Astrocyte of the cerebellum (primary cell): ENCODE results near the gene PTPN21.

ENCODE experiments used
- DNase-seq: peaks from one replicate; pipeline ENCODE4 v3.0.0-alpha.2; 2011; ENCODE audit warnings: low read depth
- H3K4me3 ChIP-seq: 2 replicates; pipeline ENCODE4 v1.5.1; 2011; ENCODE audit warnings: mild to moderate bottlenecking, low read depth, low read length, moderate library complexity
- in situ Hi-C: cut with HindIII; loops from 2 replicates; pipeline ENCODE4 v1.10.0; 2017; ENCODE audit warnings: low sequenced_read_pairs
- TF ChIP-seq, protein P1 (sequence below): IDR thresholded peaks from 2 replicates; pipeline ENCODE4 v1.5.1; 2012; ENCODE audit warnings: low read length, low read depth, moderate library complexity, mild to moderate bottlenecking; ENCODE audit errors: missing control alignments

Gene PTPN21

GRCh38 chr14:88572117-88572516 is 17.3 kb upstream of the PTPN21 start:
- no peak for DNase-seq
- H3K4me3 ChIP-seq: no peak overlapping the region
- TF ChIP-seq, protein P1, sequence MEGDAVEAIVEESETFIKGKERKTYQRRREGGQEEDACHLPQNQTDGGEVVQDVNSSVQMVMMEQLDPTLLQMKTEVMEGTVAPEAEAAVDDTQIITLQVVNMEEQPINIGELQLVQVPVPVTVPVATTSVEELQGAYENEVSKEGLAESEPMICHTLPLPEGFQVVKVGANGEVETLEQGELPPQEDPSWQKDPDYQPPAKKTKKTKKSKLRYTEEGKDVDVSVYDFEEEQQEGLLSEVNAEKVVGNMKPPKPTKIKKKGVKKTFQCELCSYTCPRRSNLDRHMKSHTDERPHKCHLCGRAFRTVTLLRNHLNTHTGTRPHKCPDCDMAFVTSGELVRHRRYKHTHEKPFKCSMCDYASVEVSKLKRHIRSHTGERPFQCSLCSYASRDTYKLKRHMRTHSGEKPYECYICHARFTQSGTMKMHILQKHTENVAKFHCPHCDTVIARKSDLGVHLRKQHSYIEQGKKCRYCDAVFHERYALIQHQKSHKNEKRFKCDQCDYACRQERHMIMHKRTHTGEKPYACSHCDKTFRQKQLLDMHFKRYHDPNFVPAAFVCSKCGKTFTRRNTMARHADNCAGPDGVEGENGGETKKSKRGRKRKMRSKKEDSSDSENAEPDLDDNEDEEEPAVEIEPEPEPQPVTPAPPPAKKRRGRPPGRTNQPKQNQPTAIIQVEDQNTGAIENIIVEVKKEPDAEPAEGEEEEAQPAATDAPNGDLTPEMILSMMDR: no peak
- in situ Hi-C loops: no loop called here

- DNase-seq: no peak
- H3K4me3 ChIP-seq: no peak overlapping the region
- in situ Hi-C loops: no loop called here
- TF ChIP-seq, protein P1: no peak
Measured at GRCh38 chr14:88568196-88568595, 13.4 kb upstream of the PTPN21 start.

- TF ChIP-seq, protein P1: no peak
- DNase-seq: no peak
- no peak overlapping the region for H3K4me3 ChIP-seq
- in situ Hi-C loops: no loop called here
Measured at GRCh38 chr14:88565427-88565826, 10.6 kb upstream of the PTPN21 start.

- in situ Hi-C loops: no loop called here
- no peak for DNase-seq
- TF ChIP-seq, protein P1: no peak
- H3K4me3 ChIP-seq: peak overlapping the region; percentile 93
Measured at GRCh38 chr14:88563845-88564244, 9.0 kb upstream of the PTPN21 start.

- in situ Hi-C loops: no loop called here
- TF ChIP-seq, protein P1: no peak
- DNase-seq: peak; percentile 68
- peak within 1 kb of the TSS; percentile 93 for H3K4me3 ChIP-seq
Measured at GRCh38 chr14:88562831-88563686, 8.3 kb upstream of the PTPN21 start, which contains the start of gene ZC3H14. TSS of gene ZC3H14 (plus strand) at chr14:88563037. CDS start at chr14:88563134, 97 bp downstream.

- TF ChIP-seq, protein P1: no peak
- no peak for DNase-seq
- H3K4me3 ChIP-seq: peak overlapping the region; percentile 93
- in situ Hi-C loops: no loop called here
Measured at GRCh38 chr14:88562532-88562830, 7.7 kb upstream of the PTPN21 start.
